Hematopoietic multipotent progenitor cell treated with erythropoietin and hydrocortisone succinate and interleukin-3 and kit ligand, for 8 days (in vitro differentiated cells): ENCODE data around the gene ALX4.

Experiments used
- DNase-seq: peaks from one replicate; pipeline ENCODE4 v3.0.0-alpha.2; 2015

ALX4 gene

DNA sequence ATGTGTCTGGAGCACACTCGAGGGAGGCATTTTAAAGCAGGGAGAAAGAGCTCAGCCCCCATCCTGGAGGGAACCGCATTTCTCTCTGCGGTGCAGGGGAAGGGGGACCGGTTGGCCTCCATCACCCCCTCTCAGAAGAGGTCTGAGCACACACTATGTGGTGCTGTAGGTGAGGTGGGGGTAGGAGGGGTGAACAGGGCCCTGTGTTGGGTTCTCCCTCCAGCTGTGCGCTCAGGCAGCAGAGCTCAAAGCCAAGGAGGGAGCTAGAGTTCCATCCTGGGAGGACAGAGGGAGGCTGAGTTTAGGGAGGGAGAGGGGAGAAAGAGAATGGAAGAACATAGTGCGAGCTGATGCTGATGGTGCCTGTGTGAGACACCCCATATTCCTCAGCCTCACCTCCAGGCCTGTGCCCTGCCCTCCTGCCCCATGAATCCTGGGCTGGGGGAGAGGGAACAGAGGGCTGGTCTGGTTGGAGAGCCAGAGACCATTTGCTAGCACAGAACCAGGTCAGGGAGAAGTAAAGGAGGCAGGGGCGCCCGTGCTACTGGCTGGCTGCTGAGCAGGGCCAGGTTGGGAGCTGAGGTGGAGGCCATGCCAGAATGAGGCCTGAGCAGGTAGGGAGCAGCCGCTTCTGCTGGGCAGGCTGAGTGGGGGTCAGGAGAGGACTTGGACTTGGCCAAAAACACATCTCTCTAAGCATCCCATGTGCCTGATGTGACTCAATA lies 43.7 kb downstream of the ALX4 start:
- no peak for DNase-seq

DNA sequence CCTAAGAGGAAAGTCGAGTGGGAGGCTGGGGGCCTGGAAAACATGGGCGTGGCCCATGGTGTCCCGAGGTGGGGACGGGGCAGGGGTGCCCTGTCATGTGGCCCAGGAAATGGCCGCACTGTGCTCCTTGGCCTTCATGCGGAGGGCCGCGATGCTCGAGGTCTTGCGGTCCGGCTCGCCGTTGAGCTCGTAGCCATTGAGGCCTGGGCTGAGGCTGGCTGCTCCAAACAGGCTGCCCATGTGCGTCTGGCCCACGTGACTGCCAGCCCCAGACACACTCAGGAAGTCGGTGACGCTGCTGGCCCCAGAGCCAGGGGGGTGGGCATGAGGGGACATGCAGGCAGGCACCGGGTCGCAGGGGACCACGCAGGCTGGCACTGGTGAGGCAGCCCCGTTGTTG lies 45.2 kb downstream of the ALX4 start:
- DNase-seq = no peak

DNA sequence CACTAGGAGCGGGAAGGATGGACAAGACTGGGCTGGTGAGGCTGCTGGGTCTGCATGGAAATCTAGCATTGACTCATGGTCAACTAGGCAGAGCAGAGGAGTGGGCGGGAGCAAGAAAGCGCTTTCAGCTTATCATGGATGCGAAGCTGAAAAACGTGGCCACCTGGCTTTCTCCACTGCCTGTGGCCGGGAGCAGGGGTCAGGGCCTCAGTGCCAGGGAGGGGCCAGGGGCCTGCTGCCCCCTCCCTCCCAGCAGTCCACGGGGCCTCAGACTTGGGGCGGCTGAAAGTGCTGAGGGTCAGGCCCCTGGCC lies 45.5 kb downstream of the ALX4 start:
- no peak for DNase-seq

DNA sequence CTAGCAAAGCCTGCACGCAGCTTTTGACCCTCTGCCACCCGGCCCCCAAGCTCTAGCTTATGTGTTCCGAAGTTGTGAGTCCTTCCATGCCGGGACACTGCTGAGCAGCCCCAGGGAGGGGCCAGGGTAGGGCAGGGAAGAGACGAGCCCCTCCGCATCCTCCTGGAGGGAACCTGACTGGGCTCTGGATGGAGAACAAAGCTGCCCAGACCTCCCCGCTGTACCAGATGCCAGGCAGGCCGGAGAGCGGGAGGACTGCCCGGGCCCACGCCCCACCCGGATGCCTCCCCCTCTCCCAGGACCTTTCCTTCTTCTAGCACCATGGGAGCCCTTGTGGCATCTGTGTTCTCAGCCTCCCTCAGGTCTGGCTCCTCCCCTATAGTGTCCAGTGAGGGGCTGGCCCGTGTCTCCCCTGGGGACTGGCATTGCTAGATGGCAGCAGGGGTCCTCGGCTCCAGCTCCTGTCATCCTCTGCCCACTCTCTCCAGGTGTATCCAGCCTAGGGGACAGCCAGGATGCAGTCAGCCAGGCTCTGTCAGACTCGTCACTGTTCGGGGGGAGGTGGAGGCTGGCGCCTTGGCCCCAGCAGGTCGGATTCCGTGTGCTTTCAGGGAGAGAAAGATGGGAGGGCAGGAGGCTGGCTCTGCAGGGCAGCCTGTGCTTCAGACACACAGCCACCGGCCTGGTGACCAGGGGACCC lies 46.1 kb downstream of the ALX4 start:
- DNase-seq = no peak

DNA sequence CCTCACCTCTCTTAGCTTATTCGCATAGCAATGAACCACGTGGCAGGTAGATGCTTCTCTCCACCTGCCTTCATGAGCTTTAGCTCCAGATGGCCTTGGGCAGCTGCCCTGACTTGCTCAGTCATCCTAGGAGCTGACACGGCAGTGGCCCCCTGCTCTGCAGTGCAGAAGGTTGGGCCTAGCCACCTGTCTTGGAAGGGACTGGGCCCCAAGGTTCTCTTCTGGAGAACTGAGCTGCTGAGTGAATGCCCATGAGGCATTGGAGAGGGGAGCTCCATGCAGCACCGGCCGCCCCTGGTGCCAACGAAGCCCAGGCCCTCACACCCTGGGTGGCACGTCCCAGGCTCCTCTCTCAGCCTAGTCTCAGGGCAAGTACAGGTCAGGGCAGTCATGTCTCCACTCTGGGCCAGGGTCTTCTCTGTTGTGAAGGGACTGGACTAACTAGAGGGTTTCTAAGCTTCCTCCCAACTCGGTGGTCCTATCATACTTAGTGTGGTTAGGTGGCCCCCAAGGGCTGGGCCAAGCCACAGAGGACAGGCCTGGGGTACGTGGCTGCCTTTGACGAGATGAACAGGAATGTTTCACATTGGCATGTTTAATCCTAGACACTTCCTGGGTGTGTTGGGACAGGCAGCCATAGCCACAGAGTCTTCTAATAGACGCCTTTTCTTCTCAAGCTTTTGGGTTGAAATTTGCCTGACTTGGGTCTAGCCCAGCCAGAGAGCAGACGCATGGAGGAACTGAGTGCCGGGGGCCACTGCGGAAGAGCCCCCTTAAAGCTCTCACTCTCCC lies 47.9 kb downstream of the ALX4 start:
- no peak for DNase-seq

DNA sequence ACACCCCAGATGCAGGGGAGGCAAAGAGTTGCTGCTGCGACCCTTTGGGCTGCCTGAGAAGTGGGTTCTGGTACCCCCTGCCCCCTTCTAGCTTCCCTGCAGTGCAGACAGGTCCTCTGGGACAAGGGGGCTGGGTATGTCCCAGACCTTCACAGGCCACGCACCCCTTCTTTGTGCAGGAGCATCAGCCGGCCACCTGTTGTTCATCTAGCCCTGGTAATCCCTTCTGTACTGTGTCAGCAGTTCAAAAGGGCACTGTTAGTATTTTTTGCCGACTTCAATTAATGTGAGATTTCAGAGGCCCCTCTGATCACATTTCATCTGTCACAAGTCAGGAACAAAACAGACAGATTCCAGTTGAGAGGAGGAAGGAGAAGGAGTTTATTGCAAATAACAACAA lies 49.9 kb downstream of the ALX4 start:
- DNase-seq = no peak

DNA sequence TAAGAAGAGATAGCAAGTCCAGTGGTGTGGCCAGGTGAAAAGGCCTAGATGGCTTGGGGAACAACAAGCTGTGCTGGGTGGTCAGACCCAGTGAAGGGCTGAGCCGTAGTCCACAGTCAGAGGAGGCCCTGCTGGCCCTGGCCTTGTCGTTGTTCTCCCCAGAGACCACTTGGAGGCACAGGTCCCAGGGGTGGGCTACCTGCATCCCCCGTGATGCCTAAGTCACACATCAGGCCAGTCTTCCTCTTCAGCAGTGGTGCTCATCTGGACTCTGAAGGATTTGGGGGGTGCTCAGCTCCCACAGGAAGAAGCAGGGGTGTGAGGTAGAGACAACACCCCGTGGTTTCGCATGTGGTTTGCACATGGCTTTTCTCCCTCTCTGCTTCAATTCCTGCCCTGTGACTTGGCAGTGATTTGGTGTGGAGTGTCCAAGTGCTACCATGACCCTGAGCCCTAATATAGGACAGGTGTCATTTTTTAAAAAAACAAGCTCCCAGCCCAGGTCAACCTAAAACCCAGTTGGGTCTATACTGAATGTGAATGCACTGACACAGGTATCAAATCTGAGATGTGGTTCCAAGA lies 51.0 kb downstream of the ALX4 start:
- no peak for DNase-seq

DNA sequence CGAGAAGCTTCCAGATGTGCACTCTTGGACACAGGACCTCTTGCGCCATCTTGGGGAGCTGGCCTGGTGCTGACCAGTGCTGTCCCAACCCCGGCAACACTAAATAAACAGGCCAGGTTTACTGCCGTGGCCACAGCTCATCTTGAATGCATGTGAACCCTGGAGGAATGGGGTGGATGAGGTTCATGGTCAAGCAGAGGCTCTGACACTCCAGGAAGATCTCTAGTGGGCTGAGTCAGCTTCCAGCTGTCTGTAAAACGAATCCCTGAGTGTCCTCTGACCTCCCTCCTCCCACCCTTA lies 51.8 kb downstream of the ALX4 start:
- no peak for DNase-seq

DNA sequence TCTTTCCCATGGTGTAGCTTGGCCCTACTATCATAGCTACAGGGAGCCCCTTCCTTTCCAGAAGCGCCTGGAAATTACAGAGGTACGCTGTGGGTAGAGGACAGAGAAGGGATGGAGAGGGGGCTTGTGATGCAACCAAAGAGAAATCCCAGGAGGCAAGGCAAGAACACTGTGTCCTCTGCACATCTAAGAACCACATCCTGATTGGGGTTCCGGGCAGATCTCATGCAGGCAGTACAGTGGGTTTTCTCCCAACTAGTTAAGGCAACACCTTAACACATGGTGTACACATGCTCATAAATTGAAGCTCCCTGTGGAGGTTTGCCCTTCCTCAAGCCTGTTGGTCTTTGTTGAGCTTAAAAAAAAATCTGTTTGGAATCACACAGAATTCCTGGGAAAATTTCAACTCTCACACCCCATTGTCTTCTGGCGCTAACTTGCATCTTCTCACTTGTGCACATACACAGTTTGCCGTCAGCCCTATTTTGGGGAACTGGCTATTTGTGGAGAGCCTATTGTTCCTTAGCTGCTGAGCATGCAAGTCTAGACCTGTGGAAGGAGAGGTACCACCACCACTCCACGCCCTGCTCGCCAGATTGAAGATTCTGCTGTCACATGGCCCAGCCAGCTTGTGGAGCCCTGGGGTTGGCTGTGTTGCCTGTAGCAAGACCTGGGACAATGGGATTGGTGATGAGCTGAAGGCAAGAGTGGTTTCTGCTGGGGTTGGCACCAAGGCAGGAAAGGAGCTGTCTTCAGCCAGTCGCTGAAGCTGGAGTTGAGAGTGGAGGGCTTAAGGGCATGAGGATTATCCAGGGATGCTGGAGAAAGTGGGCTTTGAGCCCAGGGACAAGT lies 52.4 kb downstream of the ALX4 start:
- DNase-seq = no peak

DNA sequence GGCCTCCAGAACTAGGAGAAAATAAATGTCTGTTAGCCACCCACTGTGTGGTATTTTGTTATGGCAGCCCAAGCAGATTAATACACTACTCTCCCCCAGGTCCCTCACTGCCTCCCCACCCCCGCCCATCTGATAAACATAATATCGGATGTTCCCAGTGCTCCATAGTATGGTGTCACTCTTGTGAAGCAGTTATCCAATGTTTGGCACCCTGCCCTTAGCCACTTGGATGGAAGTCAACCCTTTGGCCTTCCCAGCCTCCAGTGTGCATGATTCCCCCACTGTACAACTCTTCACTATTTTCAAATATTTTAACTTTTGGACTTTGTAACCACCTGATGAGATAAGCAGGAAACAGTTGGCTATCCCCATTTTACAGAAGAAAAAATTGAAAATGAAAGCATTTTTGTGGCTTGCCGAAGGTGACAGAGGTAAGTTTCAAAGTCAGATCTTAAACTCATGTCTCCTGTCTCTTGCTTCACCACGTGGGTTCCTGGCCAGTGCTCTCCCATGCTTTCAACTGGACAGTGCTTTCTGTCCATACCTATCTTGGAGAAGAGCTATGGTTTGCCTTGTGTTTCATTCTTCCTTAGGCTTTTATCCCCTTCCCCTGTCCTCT lies 53.2 kb downstream of the ALX4 start:
- no peak for DNase-seq

DNA sequence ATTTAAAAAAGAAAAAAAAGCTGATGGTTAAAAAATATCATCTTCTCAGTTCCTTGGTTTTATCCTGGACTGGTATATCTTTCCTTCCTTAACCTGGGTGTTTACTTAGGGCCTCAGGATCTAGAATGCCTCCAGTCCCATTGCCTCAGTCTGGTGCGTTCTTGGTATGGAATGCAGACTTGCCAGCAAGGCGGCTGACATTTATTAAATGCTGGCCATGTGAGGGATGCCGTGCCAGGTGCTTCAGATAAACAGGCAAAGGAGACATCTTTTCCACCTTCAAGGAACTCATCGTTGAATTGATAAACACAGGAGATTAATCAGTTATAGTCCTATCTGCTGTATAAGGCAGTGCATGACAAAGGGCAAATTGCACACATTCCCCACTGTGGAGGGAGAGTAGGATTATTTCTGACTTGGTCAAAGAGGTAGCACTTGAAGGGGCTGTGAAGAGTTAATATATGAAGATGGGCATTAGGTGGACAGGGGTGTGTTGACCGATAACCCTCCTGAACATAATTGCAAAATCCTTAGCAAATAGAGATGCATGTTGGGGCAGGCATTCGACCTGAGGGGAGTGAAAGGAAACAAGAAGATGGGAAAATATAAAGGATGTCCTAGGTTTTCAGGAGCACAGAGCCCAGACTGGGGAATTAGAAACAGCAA lies 54.4 kb downstream of the ALX4 start:
- DNase-seq = no peak

DNA sequence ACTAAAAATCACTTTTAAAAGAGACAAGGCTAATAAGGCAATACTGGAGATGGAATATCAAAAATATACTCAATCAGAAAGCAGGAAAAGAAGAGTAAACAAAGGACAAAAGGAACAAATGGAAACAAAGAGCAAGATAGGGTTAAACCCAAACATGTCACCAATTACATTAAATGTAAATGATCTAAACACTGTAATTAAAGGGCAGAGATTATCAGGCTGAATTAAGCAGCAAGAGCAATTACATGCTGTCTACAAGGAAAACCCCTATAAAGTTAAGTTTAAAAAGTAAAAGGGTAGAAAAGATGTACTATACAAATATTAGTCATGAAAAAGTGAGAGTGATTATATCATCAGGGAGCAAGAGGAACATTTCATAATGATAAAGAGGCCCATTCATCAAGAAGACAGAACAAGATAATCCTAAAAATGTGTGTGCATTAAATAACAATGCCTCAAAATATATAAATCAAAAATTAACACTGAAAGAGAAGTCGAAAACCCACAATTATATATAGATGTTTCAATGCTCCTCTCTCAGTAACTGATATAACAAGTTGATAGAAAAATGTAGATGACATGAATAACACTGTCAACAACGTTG lies 56.8 kb downstream of the ALX4 start:
- no peak for DNase-seq

DNA sequence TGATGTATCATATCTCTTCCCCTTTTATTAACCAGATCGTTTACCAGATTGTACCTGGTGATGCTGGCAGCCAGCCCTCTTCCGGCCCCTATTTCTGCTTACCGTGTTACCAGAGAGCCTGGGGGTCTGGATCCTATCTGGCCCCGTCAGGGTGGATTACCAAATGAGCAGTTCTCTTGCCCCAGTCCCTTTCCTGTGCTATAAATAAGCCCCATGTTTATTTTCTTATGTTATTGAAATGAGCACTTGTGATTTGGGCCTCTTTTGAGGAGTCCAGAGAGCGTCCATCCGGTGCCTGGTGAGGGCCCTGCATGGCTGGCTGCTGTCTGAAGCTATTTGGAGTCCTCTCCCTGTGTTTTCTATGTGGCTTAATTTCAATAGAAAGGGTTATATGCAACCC lies 59.5 kb downstream of the ALX4 start:
- no peak for DNase-seq

DNA sequence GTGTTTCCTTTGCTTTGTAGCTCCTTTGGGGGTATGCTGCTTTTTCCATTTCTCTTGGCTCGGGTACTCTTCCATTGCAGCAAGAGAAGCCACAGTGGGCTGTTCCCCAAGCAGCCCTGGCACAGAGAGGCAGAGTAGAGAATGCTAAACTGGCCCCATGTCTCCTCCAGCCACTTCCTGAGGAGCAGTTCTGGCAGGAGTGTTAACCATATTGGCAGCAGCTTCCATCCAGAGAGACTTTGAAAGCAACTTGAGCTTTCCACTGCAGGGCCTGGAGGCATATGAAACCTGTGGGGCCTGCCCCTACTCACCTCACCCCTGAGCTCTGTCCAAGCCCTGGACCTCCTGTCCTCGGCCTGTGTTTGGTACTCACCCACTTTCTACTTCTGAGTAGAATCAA lies 61.8 kb downstream of the ALX4 start:
- DNase-seq = no peak

DNA sequence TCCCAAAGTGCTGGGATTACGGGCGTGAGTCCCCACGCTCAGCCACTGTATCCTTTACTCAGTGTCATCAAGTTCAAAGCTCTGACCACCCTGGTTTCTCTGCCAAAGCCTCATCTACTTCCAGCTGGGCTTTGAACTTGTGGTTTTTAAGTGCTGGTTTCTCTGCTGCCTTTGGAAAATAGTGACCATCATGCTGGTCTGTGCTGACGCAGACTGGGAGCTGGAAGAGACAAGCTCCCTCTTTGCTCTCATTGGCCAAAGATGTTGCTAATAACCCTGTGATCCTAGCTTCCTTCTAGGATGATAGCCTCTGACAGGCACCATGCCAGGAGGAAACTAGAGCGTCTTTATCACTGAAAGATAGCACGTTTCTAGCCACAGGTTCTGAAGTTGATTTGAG lies 62.4 kb downstream of the ALX4 start:
- DNase-seq = no peak

DNA sequence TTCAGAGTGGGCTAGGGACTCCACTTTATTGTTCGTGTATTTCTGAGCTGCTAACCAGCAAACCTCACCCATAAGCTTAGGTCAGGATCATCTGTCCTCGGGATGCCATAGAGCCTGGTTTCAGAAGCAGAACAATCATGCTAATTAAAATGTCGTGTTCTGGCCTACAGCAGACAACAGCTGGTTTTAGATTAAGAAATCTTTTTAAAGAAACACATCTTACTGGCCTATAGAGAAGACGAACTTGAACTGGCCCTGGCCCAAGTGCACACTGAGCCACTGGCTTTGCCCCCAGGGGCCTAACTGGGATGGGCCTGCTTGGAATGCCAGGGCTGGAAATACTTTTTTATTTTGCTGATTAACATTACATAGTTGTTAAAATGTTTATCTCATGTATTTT lies 63.2 kb downstream of the ALX4 start:
- DNase-seq = no peak

DNA sequence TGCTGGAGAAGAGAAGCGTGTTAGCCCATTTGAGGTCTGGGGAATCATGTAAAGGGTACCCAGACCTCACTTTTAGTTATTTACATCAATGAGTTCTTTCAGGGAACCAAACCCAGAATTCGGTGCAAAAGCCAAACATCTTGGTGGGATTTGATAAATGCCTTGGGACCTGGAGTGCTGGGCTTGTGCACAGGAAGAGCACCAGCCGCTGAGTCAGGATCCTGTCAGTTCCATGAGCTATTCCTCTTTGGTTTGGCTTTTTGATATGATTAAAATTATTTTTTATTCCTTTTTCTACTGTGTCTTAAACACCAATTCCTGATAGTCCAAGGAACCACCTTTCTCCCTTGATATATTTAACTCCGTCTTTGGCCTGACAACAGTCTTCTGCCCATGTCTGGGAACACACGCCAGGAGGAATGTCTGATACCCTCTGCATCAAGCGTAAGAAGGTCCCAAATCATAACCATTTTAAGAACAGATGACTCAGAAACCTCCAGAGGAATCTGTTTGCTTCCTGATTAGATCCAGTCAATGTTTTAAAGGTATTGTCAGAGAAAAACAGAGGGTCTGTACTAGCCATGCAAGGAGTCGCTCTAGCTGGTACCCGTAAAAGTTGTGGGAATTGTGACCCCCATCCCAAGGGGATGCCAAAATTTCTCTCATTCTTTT lies 65.2 kb downstream of the ALX4 start:
- DNase-seq = no peak

DNA sequence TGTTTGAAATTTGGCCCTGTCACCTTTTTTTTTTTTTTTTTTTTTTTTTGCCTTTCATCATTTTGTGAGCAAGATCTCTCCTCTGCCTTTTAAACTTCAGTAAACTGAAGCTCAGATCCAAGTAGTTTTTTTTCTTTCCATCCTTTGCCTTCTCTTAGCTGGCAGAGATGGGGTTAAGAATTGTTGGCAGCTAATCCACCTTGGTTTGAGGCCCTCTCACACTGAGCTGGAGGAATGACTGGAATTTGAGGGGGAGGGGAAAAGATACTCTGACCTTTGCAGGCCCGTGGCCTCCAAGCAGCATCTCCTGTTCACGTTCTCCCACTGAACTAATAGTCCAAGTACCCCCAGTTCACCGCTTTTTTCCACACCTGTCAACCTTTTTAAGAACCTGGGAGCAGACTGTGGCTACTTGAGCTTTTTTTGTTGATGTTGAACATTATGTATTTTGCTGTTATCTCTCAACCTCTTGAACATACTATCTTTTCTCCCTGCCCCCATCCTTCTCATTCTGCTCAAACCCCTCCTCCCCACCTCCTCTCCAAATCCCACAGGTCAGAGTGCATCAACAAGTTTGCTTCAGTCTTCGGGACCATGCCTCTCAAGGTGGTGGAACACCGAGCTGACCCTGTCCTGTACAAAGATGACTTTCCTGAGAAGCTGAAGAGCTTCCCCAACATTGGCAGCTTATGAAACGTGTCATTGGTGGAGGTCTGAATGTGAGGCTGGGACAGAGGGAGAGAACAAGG lies 66.2 kb downstream of the ALX4 start:
- no peak for DNase-seq

DNA sequence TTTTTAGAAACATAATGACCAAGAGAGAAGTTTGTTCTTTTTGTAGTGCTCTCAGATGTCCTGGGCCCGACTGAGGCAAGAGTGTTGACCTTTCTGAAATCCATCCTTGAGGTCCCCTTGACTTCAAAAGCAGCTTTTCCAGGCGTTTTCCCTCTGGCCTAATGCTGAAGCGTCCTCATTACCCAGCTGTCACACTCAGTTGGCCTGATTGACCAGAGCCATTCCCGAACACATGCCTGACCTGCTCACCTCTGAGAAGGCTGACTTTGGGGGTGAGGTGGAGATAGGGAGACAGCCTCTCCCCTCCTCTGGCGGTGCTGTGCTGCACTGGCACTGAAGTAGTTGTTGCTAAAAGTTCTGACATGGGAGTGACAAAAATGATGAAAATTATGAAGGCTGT lies 66.9 kb downstream of the ALX4 start:
- DNase-seq = no peak

DNA sequence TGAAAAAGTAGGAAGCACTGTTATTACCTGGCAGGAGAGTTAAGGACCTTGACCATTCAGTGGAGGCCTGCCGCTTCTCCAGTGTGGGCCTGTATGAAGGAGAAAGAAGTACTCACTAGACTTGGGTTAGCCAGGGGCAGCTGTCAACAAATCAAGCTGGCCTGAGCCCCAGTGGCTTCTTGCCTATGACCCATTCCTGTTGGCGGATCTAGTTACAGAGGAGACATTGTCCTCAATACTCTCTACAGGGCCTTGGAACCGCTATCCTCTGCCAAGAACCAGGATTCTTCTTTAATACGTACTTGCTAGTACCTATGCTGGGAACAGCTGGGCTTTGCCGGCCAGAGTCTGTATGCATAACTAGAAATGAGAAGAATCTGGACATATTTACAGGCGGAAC lies 68.1 kb downstream of the ALX4 start:
- no peak for DNase-seq
